DMS 273 (cell line): ENCODE results near the gene RARG.
"Not testable (repeated sequence)": the region's sequence is repeated elsewhere in the genome, so short reads cannot be mapped to it uniquely, and the experiment has no call there.

Experiments
- DNase-seq: peaks from one replicate; lab custom pipeline; 2025; ENCODE audit not compliant: unreplicated experiment; lab: John Stamatoyannopoulos, UW

Gene RARG

DNA sequence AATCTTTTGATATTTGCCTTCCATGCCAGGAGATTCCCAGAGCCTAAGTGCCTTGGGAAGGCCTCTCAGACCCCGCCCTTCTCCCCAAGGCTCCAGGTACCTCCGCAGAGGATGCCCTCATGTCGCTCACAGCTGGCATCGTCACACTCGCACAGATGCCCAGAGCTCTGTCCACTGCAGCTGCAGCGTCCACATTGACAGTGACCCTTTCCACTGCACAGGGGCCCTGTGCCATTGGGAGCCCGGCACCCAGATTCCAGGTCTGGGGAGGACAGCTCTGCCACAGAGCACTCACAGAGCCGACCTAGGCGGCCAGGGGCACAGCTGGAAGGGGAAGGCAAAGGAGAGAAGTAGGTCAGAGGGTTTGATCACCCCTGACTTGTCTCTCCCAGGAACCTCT lies 39.0 kb downstream of the RARG start:
- DNase-seq = no peak

DNA sequence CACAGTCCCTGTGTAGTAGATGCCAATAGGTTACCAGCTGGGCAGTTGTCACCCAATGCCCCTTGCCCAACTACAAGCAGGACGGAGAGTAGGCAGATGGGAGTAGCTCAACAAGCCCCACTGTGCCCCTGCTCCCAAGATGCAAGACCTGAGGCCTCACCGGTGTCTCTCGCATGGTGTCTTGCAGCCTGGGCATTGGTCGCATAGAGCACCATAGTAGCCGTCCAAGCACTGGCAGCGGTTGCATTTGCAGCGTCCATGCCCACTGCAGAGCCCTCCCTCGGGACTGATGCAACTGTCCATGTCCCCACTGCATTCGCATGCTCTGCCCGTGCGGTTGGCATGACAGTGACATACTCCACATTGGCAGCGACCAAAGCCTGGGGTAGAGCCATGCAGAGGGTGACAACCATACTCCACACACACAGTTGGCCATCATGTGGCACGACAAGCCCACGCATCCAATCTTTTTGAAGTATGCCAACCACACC lies 39.4 kb downstream of the RARG start:
- DNase-seq = no peak

DNA sequence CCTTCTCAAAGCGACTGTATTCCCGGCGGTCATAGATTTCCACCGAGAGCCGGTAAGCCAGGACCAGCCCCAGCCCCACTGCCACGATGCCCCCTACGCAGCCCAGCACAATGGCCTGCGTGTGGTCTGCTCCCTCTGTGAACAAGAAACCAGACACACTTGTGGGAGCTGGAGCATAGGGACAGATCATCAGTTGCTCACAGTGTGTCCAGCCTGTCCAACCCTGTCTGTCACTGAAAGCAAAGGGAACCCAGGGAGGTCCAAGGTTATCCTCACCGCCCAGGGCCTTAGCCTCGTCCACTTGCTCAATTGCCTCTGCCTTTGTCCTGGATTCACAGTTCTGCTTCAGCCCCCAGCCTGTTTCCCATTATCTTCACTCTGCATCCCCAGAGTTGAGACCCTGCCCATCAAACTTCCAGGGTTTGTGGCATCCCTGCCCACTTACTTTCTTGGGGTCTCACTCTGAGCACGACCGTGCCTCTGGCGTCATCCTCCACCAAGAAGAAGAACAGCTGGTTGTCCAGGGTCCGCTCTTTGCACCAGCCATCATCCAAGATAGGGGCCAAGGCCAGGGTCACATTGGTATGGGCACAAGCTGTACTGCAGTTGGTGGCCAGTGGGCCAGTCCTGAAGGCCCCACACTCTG lies 40.0 kb downstream of the RARG start:
- DNase-seq = no peak

- peak; percentile 13 for DNase-seq
Observed at GRCh38 chr12:53191096-53191884, 40.7 kb downstream of the RARG start.

DNA sequence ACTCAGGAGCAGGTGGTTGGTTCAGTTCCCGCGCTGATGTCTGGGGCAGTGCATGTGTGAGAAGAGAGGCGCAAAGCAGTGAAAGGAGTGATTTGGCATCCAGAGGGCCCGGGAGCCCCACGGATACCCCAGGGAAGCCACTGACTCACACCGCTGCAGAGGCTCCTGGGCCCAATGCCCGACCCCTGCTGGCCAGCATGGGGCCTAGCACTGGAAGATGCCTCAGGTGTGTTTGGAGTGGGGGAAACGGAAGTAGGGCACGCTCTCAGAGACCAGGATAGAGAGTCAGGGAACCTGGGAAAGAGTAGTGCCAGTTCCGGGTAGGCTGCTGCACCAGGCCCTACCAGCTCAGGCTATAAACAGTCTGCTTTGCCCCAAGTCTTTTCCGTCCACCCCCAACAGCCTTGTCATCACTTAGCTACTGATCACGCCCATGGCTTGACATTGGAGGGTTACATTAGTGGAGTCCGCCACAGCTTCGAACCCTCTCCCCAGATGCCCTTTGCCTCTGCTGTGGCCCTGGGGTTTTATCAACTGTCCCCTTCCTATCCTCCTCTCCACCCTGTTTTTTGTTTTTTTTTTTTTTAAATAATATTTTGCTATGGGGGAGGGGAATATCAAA lies 41.8 kb downstream of the RARG start:
- peak; percentile 71 for DNase-seq

DNA sequence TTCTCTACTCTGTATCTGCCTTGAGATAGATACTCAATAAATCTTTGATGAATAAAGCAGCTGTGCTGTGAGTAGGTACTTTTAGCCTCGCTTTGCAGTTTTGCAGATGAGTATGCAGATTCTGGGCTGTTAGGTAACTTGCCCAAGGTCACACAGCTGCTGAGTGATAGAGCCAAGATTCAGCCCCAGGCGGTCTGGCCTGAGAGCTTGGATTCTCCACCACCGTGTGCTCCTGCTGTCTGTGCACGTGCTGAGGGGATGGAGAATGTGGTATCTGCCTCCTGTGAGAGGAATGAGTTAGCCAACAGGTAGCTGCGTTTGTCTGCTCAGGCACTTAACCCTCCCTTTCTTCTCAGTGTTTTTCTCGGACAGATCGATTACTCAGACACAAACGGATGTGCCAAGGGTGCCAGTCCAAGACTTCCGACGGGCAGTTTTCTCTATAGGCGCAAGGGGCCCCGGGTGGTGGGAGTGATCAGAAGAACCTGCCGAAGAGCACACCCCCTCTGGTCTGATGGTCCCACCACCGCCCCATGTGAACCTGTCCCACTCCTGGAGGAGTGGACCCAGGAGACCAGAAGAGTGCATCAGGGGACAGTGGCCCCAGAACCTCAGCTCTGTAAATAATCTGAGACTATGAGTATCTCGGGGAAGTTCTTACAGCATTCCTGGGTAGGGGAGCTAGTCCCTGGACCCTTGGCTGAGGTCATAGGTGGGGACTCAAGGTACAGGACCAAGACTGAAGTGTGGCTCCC lies 44.7 kb downstream of the RARG start:
- no peak for DNase-seq

GRCh38 chr12:53186745-53187144 lies 45.3 kb downstream of the RARG start:
- DNase-seq = no peak

DNA sequence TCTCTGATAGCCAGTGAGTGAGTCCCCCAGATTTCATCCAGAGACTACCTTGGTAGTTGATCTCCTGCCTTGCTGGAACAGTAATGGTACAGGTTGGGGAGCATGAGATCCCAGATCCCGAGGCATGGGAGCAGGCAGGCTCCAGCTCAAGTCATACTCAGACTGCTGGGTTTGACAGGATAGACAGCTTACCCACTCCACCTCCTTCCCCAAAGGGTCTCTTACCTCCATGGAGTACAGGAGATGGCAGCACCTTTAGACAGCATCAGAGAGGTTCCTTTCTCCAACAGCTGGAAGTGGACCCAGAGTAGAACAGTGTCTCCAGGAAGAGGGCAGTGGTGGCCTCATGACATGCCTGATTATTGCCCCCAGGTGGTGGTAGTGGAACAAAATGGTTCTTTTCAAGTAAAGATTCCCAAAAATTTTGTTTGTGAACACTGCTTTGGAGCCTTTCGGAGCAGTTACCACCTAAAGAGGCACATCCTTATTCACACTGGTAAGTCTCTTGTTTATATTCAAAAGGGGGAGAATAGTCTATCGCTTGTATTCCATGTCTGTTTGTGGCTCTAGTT lies 46.3 kb downstream of the RARG start:
- no peak for DNase-seq

- DNase-seq = no peak
Observed at GRCh38 chr12:53184828-53185227, 47.2 kb downstream of the RARG start.

DNA sequence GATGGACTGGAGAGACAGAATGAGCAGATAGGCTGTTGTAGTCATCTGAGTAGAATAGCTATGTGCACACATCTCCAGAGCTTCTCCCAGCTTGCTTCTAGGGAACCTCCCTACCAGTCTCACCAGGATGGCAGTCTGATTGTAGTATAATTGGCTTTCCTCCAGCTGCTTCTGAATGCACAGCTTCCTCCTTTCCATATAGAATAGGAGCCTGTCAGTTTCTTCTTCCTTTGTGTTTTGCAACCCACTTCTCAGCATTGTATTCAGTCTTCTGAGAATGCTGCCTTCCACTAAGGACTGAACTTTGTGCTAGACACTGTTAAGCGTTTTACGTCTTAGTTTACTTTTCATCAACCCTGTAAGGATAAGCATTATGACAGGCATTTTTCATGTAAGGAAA lies 49.1 kb downstream of the RARG start:
- no peak for DNase-seq

- DNase-seq = no peak
Observed at GRCh38 chr12:53181935-53182334, 50.1 kb downstream of the RARG start.

- peak; percentile 90 for DNase-seq
Observed at GRCh38 chr12:53180931-53181645, 50.9 kb downstream of the RARG start.

- DNase-seq = peak; percentile 97
Observed at GRCh38 chr12:53180220-53180930, 51.6 kb downstream of the RARG start, which contains the start of the genes CSAD and ZNF740. CSAD (minus strand) TSS chr12:53180925; CDS start chr12:53173470, 7,455 bp downstream. ZNF740 (plus strand) TSS chr12:53180722; CDS start chr12:53181984, 1,262 bp downstream.

- no peak for DNase-seq
Observed at GRCh38 chr12:53179687-53180219, 52.3 kb downstream of the RARG start.

DNA sequence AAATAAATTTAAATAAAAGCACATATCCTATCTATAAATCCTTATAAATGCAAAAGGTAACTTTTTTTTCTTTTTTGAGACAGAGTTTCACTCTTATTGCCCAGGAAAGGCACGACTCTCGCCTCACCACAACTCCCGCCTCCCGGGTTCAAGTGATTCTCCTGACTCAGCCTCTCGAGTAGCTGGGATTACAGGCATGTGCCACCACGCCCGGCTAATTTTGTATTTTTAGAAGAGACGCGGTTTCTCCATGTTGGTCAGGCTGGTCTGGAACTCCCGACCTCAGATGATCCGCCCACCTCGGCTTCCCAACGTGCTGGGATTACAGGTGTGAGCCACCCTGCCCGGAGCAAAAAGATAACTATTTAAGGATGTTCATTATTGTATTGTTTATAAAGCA lies 53.2 kb downstream of the RARG start:
- not testable (repeated sequence) for DNase-seq

- not testable (repeated sequence) for DNase-seq
Observed at GRCh38 chr12:53177447-53177846, 54.6 kb downstream of the RARG start.

GRCh38 chr12:53176750-53177149 lies 55.3 kb downstream of the RARG start:
- DNase-seq = no peak

GRCh38 chr12:53174881-53175491 lies 57.0 kb downstream of the RARG start:
- DNase-seq = peak; percentile 36
